ENCODE data around the gene LEKR1. TPM values are rescaled to one million over a fixed set of nuclear protein-coding genes. Genes with fewer than 3 reads are reported as not detected.
"Not testable (repeated sequence)": the region's sequence is repeated elsewhere in the genome, so short reads cannot be mapped to it uniquely, and the experiment has no call there.

Gene LEKR1
- total RNA-seq (2014; rRNA removed; shearing (Covaris generic)), result 0.21 TPM in 1 of 2 replicates, not detected in the other
- polyA plus RNA-seq (2015; cell fraction: cytosol; rRNA removed), result 0.08 TPM in 1 of 2 replicates, not detected in the other
- 0.11 and 0.60 TPM in 2 replicates for polyA plus RNA-seq (2015; cell fraction: nucleus; rRNA removed)

DNA sequence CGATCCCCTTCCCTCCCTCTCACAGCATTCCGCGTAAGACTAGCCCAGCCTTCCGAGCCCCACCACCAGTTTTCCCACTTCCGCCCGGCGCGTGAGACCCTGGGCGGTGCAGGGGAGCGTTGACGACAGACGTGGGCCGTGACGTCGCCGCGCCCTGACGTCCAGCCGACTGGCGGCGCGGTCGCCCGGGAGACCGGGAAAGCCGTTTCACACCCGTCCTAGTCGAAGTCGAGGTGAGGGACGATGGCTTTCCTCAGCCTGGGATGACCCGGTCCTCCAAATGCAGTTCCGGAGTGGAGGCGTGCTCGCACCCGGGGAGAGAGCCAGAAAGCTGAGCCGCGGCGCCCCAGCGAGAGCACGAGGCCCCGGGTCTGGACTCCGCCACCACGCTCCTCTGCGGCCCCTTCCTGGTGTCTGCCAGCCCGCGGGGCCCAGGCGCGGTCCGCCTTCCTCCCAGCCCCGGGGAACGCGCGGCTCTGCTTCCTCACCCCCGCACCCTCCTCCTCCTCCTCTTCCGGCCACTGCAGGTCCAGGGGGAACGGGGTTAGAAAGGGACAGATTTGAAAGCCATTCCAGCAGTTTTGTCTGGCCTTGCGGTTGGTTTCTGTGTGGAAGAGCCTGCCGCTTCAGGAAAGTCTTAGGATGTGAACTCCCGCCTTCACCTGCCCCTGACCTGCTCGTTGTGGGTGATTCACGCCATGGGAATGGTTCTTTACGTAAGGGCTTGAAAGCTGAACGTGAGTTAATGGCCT is at the start of gene LEKR1:
Gene LEKR1 (plus strand): TSS at position 210 of the 752 bp plus-strand sequence. CDS start 2,977 bp downstream, outside the sequence.
- peak; percentile 77 for DNase-seq (ENCODE audit: low read depth, low spot score)
- in situ Hi-C loops (cut with HindIII; ENCODE audit: low pct_unique_long_range_greater_than_20kb, low sequenced_read_pairs), result no loop called here

DNA sequence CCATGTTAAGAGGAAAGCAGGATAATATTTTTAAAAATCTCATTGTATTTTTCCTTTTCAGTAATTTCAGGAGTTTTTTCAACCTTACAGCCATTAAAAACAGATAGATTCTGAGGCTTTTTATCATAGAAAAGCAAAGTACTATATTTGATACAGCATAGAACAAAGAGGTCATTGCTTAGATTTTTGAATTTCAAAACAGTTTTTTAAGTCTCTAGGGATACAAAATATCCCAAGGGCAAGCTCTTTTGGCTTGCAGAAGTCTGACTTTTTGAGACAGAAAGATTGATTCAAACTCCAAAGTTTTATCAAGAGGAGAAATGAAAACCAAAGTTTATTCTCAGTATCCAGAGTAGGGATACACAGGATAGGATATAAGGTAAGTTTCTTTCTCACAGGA is 49.3 kb upstream of the LEKR1 start:
- in situ Hi-C loops (cut with HindIII; ENCODE audit: low pct_unique_long_range_greater_than_20kb, low sequenced_read_pairs), result no loop called here
- peak; percentile 56 for DNase-seq (ENCODE audit: low read depth, low spot score)

- in situ Hi-C loops (cut with HindIII; ENCODE audit: low pct_unique_long_range_greater_than_20kb, low sequenced_read_pairs), result no loop called here
- DNase-seq (ENCODE audit: low read depth, low spot score), result no peak
Observed at GRCh38 chr3:156781310-156782230, 44.6 kb upstream of the LEKR1 start.

- in situ Hi-C loops (cut with HindIII; ENCODE audit: low pct_unique_long_range_greater_than_20kb, low sequenced_read_pairs), result no loop called here
- DNase-seq (ENCODE audit: low read depth, low spot score), result no peak
Observed at GRCh38 chr3:156782319-156782718, 43.8 kb upstream of the LEKR1 start.

DNA sequence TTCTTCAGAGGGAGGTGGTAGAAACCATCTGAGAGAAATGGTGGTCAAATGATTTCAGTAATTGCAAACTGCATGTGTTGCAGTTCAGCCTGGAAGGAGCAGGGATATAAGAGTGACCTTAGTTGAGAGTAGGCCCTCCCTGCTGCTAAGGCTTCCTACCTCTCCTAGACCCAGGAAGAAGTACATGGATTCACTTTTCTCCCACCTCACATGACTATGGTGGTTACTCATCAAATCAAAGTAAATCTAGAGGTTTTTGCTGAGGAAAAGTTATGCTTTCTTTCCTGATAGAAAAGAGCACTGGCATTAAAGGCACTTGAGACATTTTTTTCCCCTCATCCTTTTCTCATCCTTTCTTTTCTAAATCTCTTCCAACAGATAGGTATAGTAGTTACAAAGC is 43.2 kb upstream of the LEKR1 start:
- in situ Hi-C loops (cut with HindIII; ENCODE audit: low pct_unique_long_range_greater_than_20kb, low sequenced_read_pairs), result no loop called here
- no peak for DNase-seq (ENCODE audit: low read depth, low spot score)

GRCh38 chr3:156787001-156787400 is 39.2 kb upstream of the LEKR1 start:
- no peak for DNase-seq (ENCODE audit: low read depth, low spot score)
- in situ Hi-C loops (cut with HindIII; ENCODE audit: low pct_unique_long_range_greater_than_20kb, low sequenced_read_pairs), result no loop called here

- in situ Hi-C loops (cut with HindIII; ENCODE audit: low pct_unique_long_range_greater_than_20kb, low sequenced_read_pairs), result no loop called here
- peak; percentile 43 for DNase-seq (ENCODE audit: low read depth, low spot score)
Observed at GRCh38 chr3:156787926-156788663, 38.1 kb upstream of the LEKR1 start.

GRCh38 chr3:156788846-156789245 is 37.3 kb upstream of the LEKR1 start:
- no peak for DNase-seq (ENCODE audit: low read depth, low spot score)
- in situ Hi-C loops (cut with HindIII; ENCODE audit: low pct_unique_long_range_greater_than_20kb, low sequenced_read_pairs), result no loop called here

- DNase-seq (ENCODE audit: low read depth, low spot score), result no peak
- in situ Hi-C loops (cut with HindIII; ENCODE audit: low pct_unique_long_range_greater_than_20kb, low sequenced_read_pairs), result no loop called here
Observed at GRCh38 chr3:156790156-156790555, 36.0 kb upstream of the LEKR1 start.

DNA sequence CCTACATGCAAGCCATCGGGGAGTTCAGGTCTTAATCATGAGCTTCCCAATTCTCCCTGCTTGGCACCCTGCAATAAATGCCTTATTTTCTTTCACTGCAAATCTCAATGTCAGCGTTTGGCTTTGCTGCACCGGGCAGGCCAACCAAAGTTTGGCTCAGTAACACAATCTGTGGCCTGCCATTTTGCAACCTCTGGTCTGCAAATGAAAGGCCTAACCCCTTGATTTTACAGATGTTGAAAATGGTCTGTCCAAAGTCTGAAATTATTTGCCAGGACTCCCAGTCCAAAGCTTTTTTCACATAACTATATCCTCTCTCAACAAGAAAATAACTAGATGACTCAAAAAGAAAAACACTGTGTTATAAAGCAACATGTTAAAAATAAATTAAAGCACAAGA is 34.0 kb upstream of the LEKR1 start:
- DNase-seq (ENCODE audit: low read depth, low spot score), result no peak
- in situ Hi-C loops (cut with HindIII; ENCODE audit: low pct_unique_long_range_greater_than_20kb, low sequenced_read_pairs), result no loop called here

GRCh38 chr3:156792536-156792935 is 33.6 kb upstream of the LEKR1 start:
- DNase-seq (ENCODE audit: low read depth, low spot score), result no peak
- in situ Hi-C loops (cut with HindIII; ENCODE audit: low pct_unique_long_range_greater_than_20kb, low sequenced_read_pairs), result no loop called here

DNA sequence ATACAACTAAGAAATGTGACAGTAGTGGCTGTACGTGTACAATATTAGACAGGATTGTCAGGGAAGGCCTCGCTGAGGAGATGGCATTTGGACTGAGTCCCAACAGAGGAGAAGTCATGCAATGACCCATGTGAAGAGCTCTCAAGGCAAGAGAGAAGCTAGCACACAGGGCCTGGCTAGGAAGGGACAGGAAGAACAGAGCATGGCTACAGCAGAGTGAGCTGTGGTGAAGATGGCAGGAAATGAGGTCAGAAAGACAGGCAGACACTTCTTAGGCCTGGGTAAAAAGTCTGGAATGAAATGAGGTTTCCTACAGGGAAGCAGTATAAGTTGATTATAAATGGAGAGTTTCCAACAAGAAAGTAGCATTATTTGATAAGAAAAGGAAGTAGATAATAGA is 33.2 kb upstream of the LEKR1 start:
- in situ Hi-C loops (cut with HindIII; ENCODE audit: low pct_unique_long_range_greater_than_20kb, low sequenced_read_pairs), result no loop called here
- no peak for DNase-seq (ENCODE audit: low read depth, low spot score)

GRCh38 chr3:156793400-156793799 is 32.8 kb upstream of the LEKR1 start:
- in situ Hi-C loops (cut with HindIII; ENCODE audit: low pct_unique_long_range_greater_than_20kb, low sequenced_read_pairs), result no loop called here
- no peak for DNase-seq (ENCODE audit: low read depth, low spot score)

DNA sequence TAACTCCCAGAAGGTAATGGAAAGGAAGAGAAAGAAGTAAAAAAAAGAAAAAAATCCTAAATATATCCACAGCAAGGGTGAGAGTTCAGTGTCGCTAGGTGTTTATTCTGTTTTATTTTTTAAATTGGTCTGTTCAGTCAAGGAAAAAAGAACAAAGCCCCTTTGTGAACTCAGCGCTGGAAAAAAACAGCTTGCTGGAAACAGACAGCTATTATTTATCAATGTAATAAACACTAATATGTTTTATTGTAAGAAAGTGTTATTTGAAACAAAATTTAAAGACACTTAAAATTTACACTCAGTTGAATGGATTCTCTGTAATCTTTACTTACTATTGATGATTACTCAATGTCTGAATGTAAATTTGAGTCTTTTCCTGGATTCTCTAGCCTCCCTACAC is 32.3 kb upstream of the LEKR1 start:
- in situ Hi-C loops (cut with HindIII; ENCODE audit: low pct_unique_long_range_greater_than_20kb, low sequenced_read_pairs), result no loop called here
- DNase-seq (ENCODE audit: low read depth, low spot score), result peak; percentile 46

- in situ Hi-C loops (cut with HindIII; ENCODE audit: low pct_unique_long_range_greater_than_20kb, low sequenced_read_pairs), result no loop called here
Observed at GRCh38 chr3:156795890-156796481, 30.2 kb upstream of the LEKR1 start.

DNA sequence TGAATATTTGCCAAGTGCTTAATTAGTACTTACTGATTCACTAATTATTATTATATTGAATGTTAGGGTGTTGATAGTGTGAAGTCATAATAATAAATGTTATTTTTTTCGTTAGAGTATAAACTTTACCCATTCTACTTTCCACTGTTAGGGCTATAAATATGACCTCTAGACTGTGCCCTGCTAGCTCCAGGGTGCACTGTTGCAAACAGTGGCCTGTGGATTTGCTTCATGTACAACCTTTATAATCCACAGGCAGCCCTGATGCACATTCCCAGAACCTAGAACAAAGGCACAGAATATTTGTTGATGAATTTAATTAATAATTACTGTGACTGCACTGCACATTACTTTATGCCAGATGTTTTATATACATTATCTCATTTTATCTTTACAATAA is 28.8 kb upstream of the LEKR1 start:
- in situ Hi-C loops (cut with HindIII; ENCODE audit: low pct_unique_long_range_greater_than_20kb, low sequenced_read_pairs), result no loop called here
- DNase-seq (ENCODE audit: low read depth, low spot score), result no peak

More at GRCh38 chr3:156795890-156796481, 30.2 kb upstream of the LEKR1 start:
- no peak for DNase-seq (ENCODE audit: low read depth, low spot score)

GRCh38 chr3:156800287-156800686 is 25.9 kb upstream of the LEKR1 start:
- DNase-seq (ENCODE audit: low read depth, low spot score); in situ Hi-C loops (cut with HindIII; ENCODE audit: low pct_unique_long_range_greater_than_20kb, low sequenced_read_pairs): not testable (repeated sequence)
